ENCODE data around the gene RALGDS.

DNA sequence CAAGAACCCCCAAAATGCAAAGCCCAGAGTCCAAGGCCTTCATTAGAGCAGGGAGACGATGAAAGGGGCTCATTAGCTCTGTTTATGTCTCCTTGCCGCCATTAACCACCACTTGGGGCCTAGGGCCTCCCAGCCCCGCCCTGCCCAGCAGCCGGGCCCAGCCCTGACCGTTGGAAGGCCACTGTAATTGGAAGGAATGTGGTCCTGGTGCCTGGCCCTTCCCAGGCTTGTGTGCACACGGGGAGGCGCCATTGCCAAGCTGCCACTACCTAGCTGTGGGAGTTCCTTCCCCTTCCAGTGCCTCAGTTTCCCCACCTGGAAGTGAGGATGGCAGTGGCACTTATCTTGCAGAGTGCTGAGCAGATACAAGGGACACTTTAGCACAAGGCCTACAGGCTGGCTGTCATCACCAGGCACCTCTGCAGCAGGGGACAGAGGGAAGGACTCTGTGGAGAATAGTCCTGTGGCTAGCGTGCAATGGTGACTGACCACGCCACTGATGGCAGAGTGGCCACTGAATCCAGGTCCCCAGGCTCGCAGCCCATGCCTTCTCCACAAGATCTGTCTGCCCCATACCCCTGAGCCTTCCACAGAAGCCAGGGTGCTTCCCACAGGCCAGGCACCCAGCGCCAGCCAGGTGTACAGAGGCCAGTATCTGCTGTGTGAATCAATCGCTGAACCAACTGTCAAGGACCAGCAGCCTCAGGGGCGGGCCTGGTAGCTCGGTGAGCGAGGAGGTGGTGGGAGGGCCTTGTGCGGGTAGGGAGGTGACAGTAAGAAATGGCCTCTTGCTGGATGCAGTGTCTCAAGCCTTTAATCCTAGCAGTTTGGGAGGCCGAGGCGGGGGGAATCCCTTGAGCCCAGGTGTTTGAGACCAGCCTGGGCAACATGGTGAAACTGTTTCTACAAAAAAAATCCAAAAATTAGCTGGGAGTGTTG lies 21.9 kb upstream of the RALGDS start:
- no peak for TF ChIP-seq EZH2 (IDR thresholded peaks at IDR 0.05; ENCODE audit: borderline replicate concordance, insufficient read depth, low read depth, low read length, poor library complexity, severe bottlenecking)
- TF ChIP-seq, protein P1, sequence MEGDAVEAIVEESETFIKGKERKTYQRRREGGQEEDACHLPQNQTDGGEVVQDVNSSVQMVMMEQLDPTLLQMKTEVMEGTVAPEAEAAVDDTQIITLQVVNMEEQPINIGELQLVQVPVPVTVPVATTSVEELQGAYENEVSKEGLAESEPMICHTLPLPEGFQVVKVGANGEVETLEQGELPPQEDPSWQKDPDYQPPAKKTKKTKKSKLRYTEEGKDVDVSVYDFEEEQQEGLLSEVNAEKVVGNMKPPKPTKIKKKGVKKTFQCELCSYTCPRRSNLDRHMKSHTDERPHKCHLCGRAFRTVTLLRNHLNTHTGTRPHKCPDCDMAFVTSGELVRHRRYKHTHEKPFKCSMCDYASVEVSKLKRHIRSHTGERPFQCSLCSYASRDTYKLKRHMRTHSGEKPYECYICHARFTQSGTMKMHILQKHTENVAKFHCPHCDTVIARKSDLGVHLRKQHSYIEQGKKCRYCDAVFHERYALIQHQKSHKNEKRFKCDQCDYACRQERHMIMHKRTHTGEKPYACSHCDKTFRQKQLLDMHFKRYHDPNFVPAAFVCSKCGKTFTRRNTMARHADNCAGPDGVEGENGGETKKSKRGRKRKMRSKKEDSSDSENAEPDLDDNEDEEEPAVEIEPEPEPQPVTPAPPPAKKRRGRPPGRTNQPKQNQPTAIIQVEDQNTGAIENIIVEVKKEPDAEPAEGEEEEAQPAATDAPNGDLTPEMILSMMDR (IDR thresholded peaks at IDR 0.05), result no peak
